ENCODE data around the gene PPP1CA.

The PPP1CA gene

GRCh38 chr11:67433536-67434394 lies 32.1 kb upstream of the PPP1CA start:
- H3K4me3 ChIP-seq (ENCODE audit: low read depth, low read length) = no peak overlapping the region
- DNase-seq (ENCODE audit: low read depth) = no peak
- no peak for TF ChIP-seq CTCF (IDR thresholded peaks at IDR 0.05; ENCODE audit: low read depth, low read length, missing control alignments)

DNA sequence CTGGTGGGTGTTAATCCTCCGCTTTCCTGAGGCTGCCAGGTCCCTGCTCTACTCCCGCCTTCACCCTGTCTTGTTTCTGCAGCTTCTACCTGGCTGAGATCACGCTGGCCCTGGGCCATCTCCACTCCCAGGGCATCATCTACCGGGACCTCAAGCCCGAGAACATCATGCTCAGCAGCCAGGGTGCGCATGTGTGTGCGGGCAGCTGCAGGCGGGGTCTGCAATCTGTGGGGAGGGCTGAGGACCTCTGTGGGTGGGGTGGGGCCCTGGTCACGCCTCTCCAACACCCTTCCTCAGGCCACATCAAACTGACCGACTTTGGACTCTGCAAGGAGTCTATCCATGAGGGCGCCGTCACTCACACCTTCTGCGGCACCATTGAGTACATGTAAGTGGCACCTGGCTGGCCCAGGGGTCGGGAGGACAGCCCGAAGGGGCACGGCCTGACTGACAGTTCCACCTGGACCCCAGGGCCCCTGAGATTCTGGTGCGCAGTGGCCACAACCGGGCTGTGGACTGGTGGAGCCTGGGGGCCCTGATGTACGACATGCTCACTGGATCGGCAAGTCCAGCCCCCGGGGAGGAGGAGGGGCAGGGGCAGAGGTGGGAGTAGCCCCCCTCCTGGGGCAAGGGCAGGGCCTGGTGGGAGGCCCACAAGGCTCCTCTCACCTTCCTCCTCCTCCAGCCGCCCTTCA lies 31.1 kb upstream of the PPP1CA start:
- no peak for TF ChIP-seq CTCF (IDR thresholded peaks at IDR 0.05; ENCODE audit: low read depth, low read length, missing control alignments)

DNA sequence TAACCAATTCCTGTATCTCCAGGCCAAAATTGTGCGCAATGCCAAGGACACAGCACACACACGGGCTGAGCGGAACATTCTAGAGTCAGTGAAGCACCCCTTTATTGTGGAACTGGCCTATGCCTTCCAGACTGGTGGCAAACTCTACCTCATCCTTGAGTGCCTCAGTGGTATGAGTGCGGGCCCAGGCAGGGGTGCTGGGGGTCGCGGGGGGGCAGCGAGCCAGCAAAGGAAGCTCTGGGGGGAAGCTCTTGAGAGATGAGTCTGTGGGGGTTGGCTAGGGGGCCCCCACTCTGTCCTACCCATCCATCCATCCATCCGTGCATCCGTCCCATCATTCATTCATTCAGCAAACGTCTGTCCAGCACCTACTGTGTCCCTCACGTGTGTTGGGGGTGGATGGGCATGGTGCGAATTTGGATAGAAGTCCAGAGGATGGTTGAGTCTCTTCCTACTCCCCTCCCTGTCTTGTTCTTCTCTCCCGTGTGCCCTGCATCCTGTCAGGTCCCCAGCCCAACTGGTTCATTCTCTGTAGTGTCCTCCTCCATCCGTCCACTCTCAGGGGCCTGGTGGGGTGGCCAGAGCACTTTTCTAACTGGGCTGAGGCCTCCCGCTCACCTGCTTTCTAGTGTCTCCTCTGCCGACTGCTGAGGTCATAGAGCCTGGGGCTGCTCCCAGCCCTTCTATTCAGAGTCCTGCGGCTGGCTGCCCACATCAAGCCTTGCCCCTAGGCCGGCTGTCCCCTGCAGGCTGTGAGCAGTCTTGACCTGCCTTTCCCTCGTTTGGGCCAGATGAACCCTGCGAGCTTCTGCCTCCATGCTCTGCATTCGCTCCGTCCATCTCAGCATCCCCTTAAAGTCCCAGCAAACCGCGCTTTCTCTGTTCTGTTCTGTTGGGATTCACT lies 29.9 kb upstream of the PPP1CA start:
- no peak for TF ChIP-seq CTCF (IDR thresholded peaks at IDR 0.05; ENCODE audit: low read depth, low read length, missing control alignments)
- no peak for DNase-seq (ENCODE audit: low read depth)
- no peak overlapping the region for H3K4me3 ChIP-seq (ENCODE audit: low read depth, low read length)

More for the DNA sequence above, 31.1 kb upstream of the PPP1CA start:
- no peak for DNase-seq (ENCODE audit: low read depth)
- H3K4me3 ChIP-seq (ENCODE audit: low read depth, low read length) = no peak overlapping the region

- H3K4me3 ChIP-seq (ENCODE audit: low read depth, low read length) = peak overlapping the region; percentile 63; the same call in 1 of the 2 replicates
- DNase-seq (ENCODE audit: low read depth) = no peak
- TF ChIP-seq CTCF (IDR thresholded peaks at IDR 0.05; ENCODE audit: low read depth, low read length, missing control alignments) = no peak
These were observed 28.1 kb upstream of the PPP1CA start for GRCh38 chr11:67429722-67430121.

GRCh38 chr11:67429038-67429668 lies 27.5 kb upstream of the PPP1CA start:
- TF ChIP-seq CTCF (IDR thresholded peaks at IDR 0.05; ENCODE audit: low read depth, low read length, missing control alignments) = no peak
- no peak for DNase-seq (ENCODE audit: low read depth)
- peak overlapping the region; percentile 63 for H3K4me3 ChIP-seq (ENCODE audit: low read depth, low read length)

Measured in GM12864 (cell line).